ENCODE results near the gene LRFN3.

DNA sequence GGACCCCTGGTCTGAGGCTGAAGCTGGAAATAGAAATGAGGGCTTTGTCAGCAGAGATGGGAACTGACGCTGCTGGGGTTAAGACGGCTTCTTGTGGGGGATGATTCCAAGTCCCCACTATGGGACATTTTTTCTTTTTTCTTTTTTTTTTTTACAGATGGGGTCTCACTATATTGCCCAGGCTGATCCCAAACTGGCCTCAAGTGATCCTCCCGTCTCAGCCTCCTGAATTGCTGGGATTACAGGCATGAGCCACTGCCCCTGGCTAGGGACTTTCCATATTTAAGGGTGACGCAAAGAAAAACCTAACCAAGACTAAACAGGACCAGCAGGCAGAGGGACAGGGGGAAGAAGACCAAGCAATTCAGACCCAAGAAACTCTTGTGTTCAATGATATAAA, 10.0 kb downstream of the LRFN3 start:
- TF ChIP-seq POLR2A (IDR thresholded peaks at IDR 0.05; ENCODE audit: low read depth, low read length) (no peak), CTCF (conservative IDR thresholded peaks at IDR 0.05; ENCODE audit: low read depth, low read length) (no peak), USF2 (IDR thresholded peaks at IDR 0.05; ENCODE audit: low read depth, low read length) (no peak), MXI1 (IDR thresholded peaks at IDR 0.05; ENCODE audit: borderline replicate concordance, low read depth, low read length) (no peak), CEBPB (IDR thresholded peaks at IDR 0.05; ENCODE audit: low read depth, low read length) (no peak), RAD21 (IDR thresholded peaks at IDR 0.05; ENCODE audit: low read length) (no peak), SMC3 (IDR thresholded peaks at IDR 0.05; ENCODE audit: low read depth, low read length) (no peak), BHLHE40 (IDR thresholded peaks at IDR 0.05; ENCODE audit: low read depth, low read length) (no peak), MAFK (IDR thresholded peaks at IDR 0.05; ENCODE audit: low read depth, low read length) (no peak), RFX5 (IDR thresholded peaks at IDR 0.05; ENCODE audit: low read depth, low read length) (no peak), RCOR1 (IDR thresholded peaks at IDR 0.05; ENCODE audit: insufficient replicate concordance, low read length) (no peak), MAZ (IDR thresholded peaks at IDR 0.05; ENCODE audit: borderline replicate concordance, low read depth, low read length) (no peak)
